Fibroblast of lung (primary cell): Measurements from ENCODE around the gene PCLO.

Source experiments
- EZH2 ChIP-seq: IDR thresholded peaks from 2 replicates; pipeline ENCODE4 v1.5.1; 2012; ENCODE audit warnings: low read length, control low read depth, mild to moderate bottlenecking; ENCODE audit errors: missing control alignments
- TF ChIP-seq, protein P1 (sequence below), 2 donors: IDR thresholded peaks in 1 of 2; conservative IDR thresholded peaks in 1 of 2; 1 replicate in 1 of 2; 2 replicates in 1 of 2; pipeline ENCODE4 v1.5.1; 2011 to 2012; ENCODE audit warnings: low read length in 2 of 2, control low read depth in 1 of 2, inconsistent platforms in 1 of 2, low read depth in 1 of 2, mild to moderate bottlenecking in 1 of 2

DNA sequence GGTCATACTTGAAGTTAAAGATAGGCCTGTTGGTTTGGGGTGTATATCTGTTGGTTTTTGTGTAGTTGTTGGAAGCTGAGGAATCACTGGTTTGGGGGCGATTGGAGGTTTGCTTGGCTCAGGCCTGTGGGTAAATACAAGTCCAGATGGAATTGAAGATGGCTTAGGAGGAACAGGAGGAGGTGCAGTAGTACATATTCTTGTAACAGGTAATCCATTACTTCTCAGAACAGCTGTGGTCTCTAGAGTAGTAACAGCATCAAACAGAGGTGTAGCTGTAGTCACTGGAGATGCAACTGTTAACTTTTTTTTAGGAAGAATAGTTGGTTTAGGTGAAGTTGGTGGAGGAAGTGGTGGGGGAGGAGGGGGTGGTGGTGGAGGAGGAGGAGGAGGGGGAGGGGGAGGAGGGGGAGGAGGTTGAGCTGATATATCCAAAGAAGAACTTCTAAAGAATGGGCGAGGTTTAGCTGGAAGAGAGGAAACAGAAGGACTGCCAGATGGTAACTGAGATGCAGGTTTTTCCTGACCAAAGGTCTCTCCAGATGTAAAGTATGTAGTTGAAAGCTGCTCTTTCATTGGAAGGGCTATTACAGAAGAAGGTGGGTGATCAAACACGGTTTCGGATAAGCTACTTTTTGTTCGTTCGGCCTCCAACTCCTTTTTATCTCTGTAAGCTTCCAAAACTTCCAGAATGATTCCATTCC, 209.2 kb downstream of the PCLO start:
- TF ChIP-seq, protein P1, sequence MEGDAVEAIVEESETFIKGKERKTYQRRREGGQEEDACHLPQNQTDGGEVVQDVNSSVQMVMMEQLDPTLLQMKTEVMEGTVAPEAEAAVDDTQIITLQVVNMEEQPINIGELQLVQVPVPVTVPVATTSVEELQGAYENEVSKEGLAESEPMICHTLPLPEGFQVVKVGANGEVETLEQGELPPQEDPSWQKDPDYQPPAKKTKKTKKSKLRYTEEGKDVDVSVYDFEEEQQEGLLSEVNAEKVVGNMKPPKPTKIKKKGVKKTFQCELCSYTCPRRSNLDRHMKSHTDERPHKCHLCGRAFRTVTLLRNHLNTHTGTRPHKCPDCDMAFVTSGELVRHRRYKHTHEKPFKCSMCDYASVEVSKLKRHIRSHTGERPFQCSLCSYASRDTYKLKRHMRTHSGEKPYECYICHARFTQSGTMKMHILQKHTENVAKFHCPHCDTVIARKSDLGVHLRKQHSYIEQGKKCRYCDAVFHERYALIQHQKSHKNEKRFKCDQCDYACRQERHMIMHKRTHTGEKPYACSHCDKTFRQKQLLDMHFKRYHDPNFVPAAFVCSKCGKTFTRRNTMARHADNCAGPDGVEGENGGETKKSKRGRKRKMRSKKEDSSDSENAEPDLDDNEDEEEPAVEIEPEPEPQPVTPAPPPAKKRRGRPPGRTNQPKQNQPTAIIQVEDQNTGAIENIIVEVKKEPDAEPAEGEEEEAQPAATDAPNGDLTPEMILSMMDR (conservative IDR thresholded peaks at IDR 0.05 in 1 of 2, IDR thresholded peaks at IDR 0.05 in 1 of 2; ENCODE audit: low read depth in 1 of 2, low read length in 2 of 2), result no peak
- TF ChIP-seq EZH2, result no peak
